ENCODE data around the gene MND1. TPM values are rescaled to one million over a fixed set of nuclear protein-coding genes. Genes with fewer than 3 reads are reported as not detected.

The MND1 gene
- total RNA-seq, 1 experiment from 2014 or later: 21.8 TPM

- intact Hi-C loops (cut with micrococcal nuclease; ENCODE audit: unreplicated experiment): no loop called here
- TF ChIP-seq, protein P1, sequence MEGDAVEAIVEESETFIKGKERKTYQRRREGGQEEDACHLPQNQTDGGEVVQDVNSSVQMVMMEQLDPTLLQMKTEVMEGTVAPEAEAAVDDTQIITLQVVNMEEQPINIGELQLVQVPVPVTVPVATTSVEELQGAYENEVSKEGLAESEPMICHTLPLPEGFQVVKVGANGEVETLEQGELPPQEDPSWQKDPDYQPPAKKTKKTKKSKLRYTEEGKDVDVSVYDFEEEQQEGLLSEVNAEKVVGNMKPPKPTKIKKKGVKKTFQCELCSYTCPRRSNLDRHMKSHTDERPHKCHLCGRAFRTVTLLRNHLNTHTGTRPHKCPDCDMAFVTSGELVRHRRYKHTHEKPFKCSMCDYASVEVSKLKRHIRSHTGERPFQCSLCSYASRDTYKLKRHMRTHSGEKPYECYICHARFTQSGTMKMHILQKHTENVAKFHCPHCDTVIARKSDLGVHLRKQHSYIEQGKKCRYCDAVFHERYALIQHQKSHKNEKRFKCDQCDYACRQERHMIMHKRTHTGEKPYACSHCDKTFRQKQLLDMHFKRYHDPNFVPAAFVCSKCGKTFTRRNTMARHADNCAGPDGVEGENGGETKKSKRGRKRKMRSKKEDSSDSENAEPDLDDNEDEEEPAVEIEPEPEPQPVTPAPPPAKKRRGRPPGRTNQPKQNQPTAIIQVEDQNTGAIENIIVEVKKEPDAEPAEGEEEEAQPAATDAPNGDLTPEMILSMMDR (IDR thresholded peaks at IDR 0.05; ENCODE audit: insufficient read depth in 1 of 2, low read depth in 1 of 2, low read length in 1 of 2, severe bottlenecking in 1 of 2, unreplicated experiment in 1 of 2): no peak
- H3K9me3 ChIP-seq: no peaks in the 10 kb centered on the region
- no peak overlapping the region for H3K4me3 ChIP-seq (ENCODE audit: low read depth, low read length)
- no peak overlapping the region for H3K27ac Mint-ChIP-seq (ENCODE audit: unreplicated experiment)
- CTCF ChIA-PET: interaction anchor here (0.6 kb wide), 1 partner anchor 10 kb away, joined by 5 read pairs; no protein-coding TSS in a partner anchor
- no peaks in the 10 kb centered on the region for H3K27me3 ChIP-seq (replicated peaks; ENCODE audit: control insufficient read depth, insufficient read depth, low read length)
- H3K27me3 Mint-ChIP-seq (ENCODE audit: insufficient read depth, unreplicated experiment): no peaks in the 10 kb centered on the region
- no peaks in the 10 kb centered on the region for H3K4me1 Mint-ChIP-seq (ENCODE audit: low read depth, unreplicated experiment)
- H3K4me3 Mint-ChIP-seq (ENCODE audit: unreplicated experiment): no peak overlapping the region
- DNase-seq: no peak
- no peaks in the 10 kb centered on the region for H3K36me3 Mint-ChIP-seq (ENCODE audit: insufficient read depth, unreplicated experiment)
- no peaks in the 10 kb centered on the region for H3K9me3 Mint-ChIP-seq (ENCODE audit: unreplicated experiment)
- no peaks in the 10 kb centered on the region for H3K36me3 ChIP-seq (ENCODE audit: control insufficient read depth, insufficient read depth, low read length)
- no peaks in the 10 kb centered on the region for H3K4me1 ChIP-seq
- BruUV-seq (replicated peaks): no TSS peak
- POLR2A ChIA-PET: no interaction called here
These were observed 102.9 kb downstream of the MND1 start for GRCh38 chr4:153447175-153447905.

- Mint-ChIP-seq H3K4me3 (ENCODE audit: unreplicated experiment) (no peak overlapping the region), H3K4me1 (ENCODE audit: low read depth, unreplicated experiment) (no peaks in the 10 kb centered on the region), H3K9me3 (ENCODE audit: unreplicated experiment) (no peaks in the 10 kb centered on the region), H3K27ac (ENCODE audit: unreplicated experiment) (no peak overlapping the region), H3K36me3 (ENCODE audit: insufficient read depth, unreplicated experiment) (no peaks in the 10 kb centered on the region), H3K27me3 (ENCODE audit: insufficient read depth, unreplicated experiment) (no peaks in the 10 kb centered on the region)
- TF ChIP-seq, protein P1 (IDR thresholded peaks at IDR 0.05; ENCODE audit: insufficient read depth in 1 of 2, low read depth in 1 of 2, low read length in 1 of 2, severe bottlenecking in 1 of 2, unreplicated experiment in 1 of 2): no peak
- Histone ChIP-seq H3K4me1 (no peaks in the 10 kb centered on the region), H3K27me3 (replicated peaks; ENCODE audit: control insufficient read depth, insufficient read depth, low read length) (no peaks in the 10 kb centered on the region), H3K9me3 (no peaks in the 10 kb centered on the region), H3K4me3 (ENCODE audit: low read depth, low read length) (no peak overlapping the region), H3K36me3 (ENCODE audit: control insufficient read depth, insufficient read depth, low read length) (no peaks in the 10 kb centered on the region)
- DNase-seq: no peak
- intact Hi-C loops (cut with micrococcal nuclease; ENCODE audit: unreplicated experiment): no loop called here
- BruUV-seq (replicated peaks): no TSS peak
- POLR2A ChIA-PET: no interaction called here
- CTCF ChIA-PET: no interaction called here
These were observed 103.7 kb downstream of the MND1 start for GRCh38 chr4:153448003-153448731.

- BruUV-seq (replicated peaks): no TSS peak
- Histone ChIP-seq H3K27me3 (replicated peaks; ENCODE audit: control insufficient read depth, insufficient read depth, low read length) (no peaks in the 10 kb centered on the region), H3K9me3 (no peaks in the 10 kb centered on the region), H3K4me3 (ENCODE audit: low read depth, low read length) (no peak overlapping the region), H3K4me1 (no peaks in the 10 kb centered on the region), H3K36me3 (ENCODE audit: control insufficient read depth, insufficient read depth, low read length) (no peaks in the 10 kb centered on the region)
- no peak for DNase-seq
- TF ChIP-seq, protein P1 (IDR thresholded peaks at IDR 0.05; ENCODE audit: insufficient read depth in 1 of 2, low read depth in 1 of 2, low read length in 1 of 2, severe bottlenecking in 1 of 2, unreplicated experiment in 1 of 2): no peak
- intact Hi-C loops (cut with micrococcal nuclease; ENCODE audit: unreplicated experiment): no loop called here
- no peak overlapping the region for H3K4me3 Mint-ChIP-seq (ENCODE audit: unreplicated experiment)
- ChIA-PET CTCF (no interaction called here), POLR2A (no interaction called here)
- no peaks in the 10 kb centered on the region for H3K27me3 Mint-ChIP-seq (ENCODE audit: insufficient read depth, unreplicated experiment)
- no peak overlapping the region for H3K27ac Mint-ChIP-seq (ENCODE audit: unreplicated experiment)
- no peaks in the 10 kb centered on the region for H3K4me1 Mint-ChIP-seq (ENCODE audit: low read depth, unreplicated experiment)
- no peaks in the 10 kb centered on the region for H3K36me3 Mint-ChIP-seq (ENCODE audit: insufficient read depth, unreplicated experiment)
- no peaks in the 10 kb centered on the region for H3K9me3 Mint-ChIP-seq (ENCODE audit: unreplicated experiment)
These were observed 104.8 kb downstream of the MND1 start for GRCh38 chr4:153449338-153449737.
